K562 (cell line): ENCODE data around the gene MYCL. TPM values are rescaled to one million over a fixed set of nuclear protein-coding genes. Genes with fewer than 3 reads are reported as not detected.

Experiments used
- C11orf30 ChIP-seq: fragments of 450-650 bp; IDR thresholded peaks from 2 replicates; pipeline ENCODE4 v1.6.1; 2016; ENCODE audit warnings: low read depth, mild to moderate bottlenecking
- CBX3 ChIP-seq, 2 experiments: IDR thresholded peaks; 1 replicate in 1 of 2; 2 replicates in 1 of 2; pipeline ENCODE4 v1.6.1; 2012; ENCODE audit warnings: inconsistent platforms in 2 of 2, low read length in 2 of 2, borderline replicate concordance in 1 of 2, control low read depth in 1 of 2
- CHCHD3 ChIP-seq: fragments of 250-450 bp; sonication (Bioruptor Pico); IDR thresholded peaks from 2 replicates; pipeline ENCODE4 v2.1.2; 2022; ENCODE audit warnings: mild to moderate bottlenecking
- FOS ChIP-seq: IDR thresholded peaks from 3 replicates; pipeline ENCODE4 v1.6.1; 2011; ENCODE audit not compliant: insufficient read length; ENCODE audit errors: extremely low read depth
- GATA2 ChIP-seq: sonication (generic); formaldehyde crosslinking; IDR thresholded peaks from 2 replicates; pipeline ENCODE4 v1.4.0; 2020; ENCODE audit warnings: mild to moderate bottlenecking, missing genetic modification reagents
- HCFC1 ChIP-seq: IDR thresholded peaks from 2 replicates; pipeline ENCODE4 v1.6.1; 2012; ENCODE audit warnings: low read depth, low read length, improper control_type of control experiment
- HDAC2 ChIP-seq: fragments of 450-650 bp; IDR thresholded peaks from 2 replicates; pipeline ENCODE4 v1.6.1; 2016; ENCODE audit warnings: mild to moderate bottlenecking
- HMBOX1 ChIP-seq: sonication (generic); IDR thresholded peaks from 2 replicates; pipeline ENCODE4 v1.6.1; 2016
- MAFF ChIP-seq: IDR thresholded peaks from 2 replicates; pipeline ENCODE4 v1.6.1; 2012; ENCODE audit warnings: low read length, improper control_type of control experiment
- MAFG ChIP-seq: fragments of 450-650 bp; conservative IDR thresholded peaks from 2 replicates; pipeline ENCODE4 v1.6.1; 2016; ENCODE audit warnings: missing genetic modification characterization, missing compliant biosample characterization
- MTA1 ChIP-seq: fragments of 450-650 bp; IDR thresholded peaks from 2 replicates; pipeline ENCODE4 v1.6.1; 2017; ENCODE audit warnings: borderline replicate concordance
- MTA2 ChIP-seq: fragments of 450-650 bp; IDR thresholded peaks from 2 replicates; pipeline ENCODE4 v1.6.1; 2016; ENCODE audit warnings: low read depth
- PPARD ChIP-seq: fragments of 250-450 bp; sonication (Bioruptor Pico); IDR thresholded peaks from 2 replicates; pipeline ENCODE4 v1.8.0; 2022; ENCODE audit warnings: inconsistent platforms, mild to moderate bottlenecking, moderate library complexity
- RBM22 ChIP-seq: fragments of 200-400 bp; formaldehyde crosslinking; IDR thresholded peaks from 2 replicates; pipeline ENCODE4 v1.6.1; 2018; ENCODE audit warnings: low read length, low read depth; ENCODE audit not compliant: poor library complexity, severe bottlenecking
- SLC30A9 ChIP-seq: fragments of 250-450 bp; sonication (Bioruptor Pico); IDR thresholded peaks from 2 replicates; pipeline ENCODE4 v1.8.0; 2022; ENCODE audit warnings: mild to moderate bottlenecking, moderate library complexity
- SMARCE1 ChIP-seq: fragments of 450-650 bp; IDR thresholded peaks from 2 replicates; pipeline ENCODE4 v1.7.1; 2016; ENCODE audit warnings: mild to moderate bottlenecking
- ZNF449 ChIP-seq: fragments of 250-450 bp; sonication (Bioruptor Pico); IDR thresholded peaks from 2 replicates; pipeline ENCODE4 v1.8.0; 2022; ENCODE audit warnings: moderate library complexity, mild to moderate bottlenecking, inconsistent platforms
- polyA plus RNA-seq, 8 experiments: library from polyadenylated mRNA; depleted of rRNA in 4 of 8; stranded (reverse) in 5 of 8; unstranded in 3 of 8; fragments of >200 nt; fragmentation: Nextera tagmentation in 2 of 8; fragmentation: Illumina TruSeq in 1 of 8; extraction: Ambion mirVana in 2 of 8; extraction: Trizol in 1 of 8; gene quantifications; 2 replicates each; pipeline versions ENCODE4 v1.2.1 to v1.2.3, GENCODE V29; 2011 to 2014; ENCODE audit warnings: inconsistent platforms in 1 of 8, missing spikeins in 1 of 8
- total RNA-seq, 7 experiments: library from RNA; depleted of rRNA in 6 of 7; stranded (reverse); fragments of >200 nt in 6 of 7; fragmentation: Illumina TruSeq in 2 of 7; extraction: Trizol in 2 of 7; gene quantifications; 2 replicates each; pipeline versions ENCODE4 v1.2.1 to v1.2.3, GENCODE V29; 2011 to 2021; ENCODE audit warnings: low replicate concordance in 1 of 7
- TF ChIP-seq, protein P1 (sequence below): fragments of 250-450 bp; sonication (Bioruptor Pico); IDR thresholded peaks from 2 replicates; pipeline ENCODE4 v1.8.0; 2021; ENCODE audit warnings: moderate library complexity, mild to moderate bottlenecking, inconsistent platforms
- TF ChIP-seq, protein P2 (sequence below): fragments of 250-450 bp; sonication (Bioruptor Pico); IDR thresholded peaks from 2 replicates; pipeline ENCODE4 v1.8.0; 2022; ENCODE audit warnings: moderate library complexity, mild to moderate bottlenecking, inconsistent platforms
- TF ChIP-seq, protein P3 (sequence below): fragments of 250-450 bp; sonication (Bioruptor Pico); IDR thresholded peaks from 2 replicates; pipeline ENCODE4 v1.5.0; 2020; ENCODE audit warnings: mild to moderate bottlenecking, borderline replicate concordance

The MYCL gene
- total and polyA plus RNA-seq, 9 of the 15 experiments (the other 6 are each of a cell fraction or from before 2014, with no cell fraction given), result 3.5 to 22.0 (median 12.8) TPM

- TF ChIP-seq RBM22 (peak; percentile 36), ZNF449 (CRISPR knock-in tag) (no peak), MTA1 (no peak), MAFG (tag) (no peak), MTA2 (no peak), CBX3 (IDR thresholded peaks at IDR 0.05; ENCODE audit: borderline replicate concordance in 1 of 2, low read length in 2 of 2) (no peak), HDAC2 (no peak), C11orf30 (no peak), GATA2 (CRISPR knock-in tag) (no peak), HMBOX1 (no peak), SMARCE1 (no peak), FOS (no peak), MAFF (no peak), PPARD (CRISPR knock-in tag) (no peak), SLC30A9 (CRISPR knock-in tag) (no peak), CHCHD3 (CRISPR knock-in tag) (no peak), HCFC1 (no peak)
- TF ChIP-seq, protein P1, sequence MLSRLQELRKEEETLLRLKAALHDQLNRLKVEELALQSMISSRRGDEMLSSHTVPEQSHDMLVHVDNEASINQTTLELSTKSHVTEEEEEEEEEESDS (CRISPR knock-in tag), result no peak
- TF ChIP-seq, protein P2, sequence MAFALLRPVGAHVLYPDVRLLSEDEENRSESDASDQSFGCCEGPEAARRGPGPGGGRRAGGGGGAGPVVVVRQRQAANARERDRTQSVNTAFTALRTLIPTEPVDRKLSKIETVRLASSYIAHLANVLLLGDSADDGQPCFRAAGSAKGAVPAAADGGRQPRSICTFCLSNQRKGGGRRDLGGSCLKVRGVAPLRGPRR, result no peak
- TF ChIP-seq, protein P3, sequence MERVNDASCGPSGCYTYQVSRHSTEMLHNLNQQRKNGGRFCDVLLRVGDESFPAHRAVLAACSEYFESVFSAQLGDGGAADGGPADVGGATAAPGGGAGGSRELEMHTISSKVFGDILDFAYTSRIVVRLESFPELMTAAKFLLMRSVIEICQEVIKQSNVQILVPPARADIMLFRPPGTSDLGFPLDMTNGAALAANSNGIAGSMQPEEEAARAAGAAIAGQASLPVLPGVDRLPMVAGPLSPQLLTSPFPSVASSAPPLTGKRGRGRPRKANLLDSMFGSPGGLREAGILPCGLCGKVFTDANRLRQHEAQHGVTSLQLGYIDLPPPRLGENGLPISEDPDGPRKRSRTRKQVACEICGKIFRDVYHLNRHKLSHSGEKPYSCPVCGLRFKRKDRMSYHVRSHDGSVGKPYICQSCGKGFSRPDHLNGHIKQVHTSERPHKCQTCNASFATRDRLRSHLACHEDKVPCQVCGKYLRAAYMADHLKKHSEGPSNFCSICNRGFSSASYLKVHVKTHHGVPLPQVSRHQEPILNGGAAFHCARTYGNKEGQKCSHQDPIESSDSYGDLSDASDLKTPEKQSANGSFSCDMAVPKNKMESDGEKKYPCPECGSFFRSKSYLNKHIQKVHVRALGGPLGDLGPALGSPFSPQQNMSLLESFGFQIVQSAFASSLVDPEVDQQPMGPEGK (CRISPR knock-in tag), result no peak
Observed at GRCh38 chr1:39900662-39901463, 854 bp downstream of the MYCL start (continued).
